GM10266 (cell line): Measurements from ENCODE around the gene MRPL24.

Experiments
- DNase-seq: peaks from one replicate; pipeline ENCODE4 v3.0.0; 2012; ENCODE audit errors: extremely low spot score
- CTCF ChIP-seq: IDR thresholded peaks from 2 replicates; pipeline ENCODE4 v1.5.1; 2012; ENCODE audit warnings: mild to moderate bottlenecking, low read depth; ENCODE audit not compliant: control insufficient read depth, insufficient read depth; ENCODE audit errors: missing control alignments

MRPL24 gene

DNA sequence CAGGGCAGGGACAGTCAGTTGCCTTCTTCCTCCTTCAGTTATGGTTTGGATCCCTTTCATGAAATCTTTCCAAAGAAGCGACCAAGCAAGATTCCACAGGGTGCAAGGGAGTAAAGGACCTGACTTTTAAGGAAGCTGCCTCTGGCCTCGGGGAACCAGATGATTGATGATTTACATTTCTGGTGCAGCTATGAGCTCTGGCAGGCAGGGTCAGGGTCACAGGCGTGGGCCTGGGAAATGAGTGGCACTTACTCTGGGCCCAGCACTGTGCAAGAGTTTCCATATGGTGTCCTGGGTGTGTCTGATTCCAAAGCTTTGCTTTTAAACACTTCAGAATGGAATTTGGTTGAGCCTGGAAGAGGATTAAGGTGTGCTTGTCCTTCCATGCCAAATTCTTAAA lies 28.3 kb downstream of the MRPL24 start:
- no peak for TF ChIP-seq CTCF
- DNase-seq: no peak

GRCh38 chr1:156711011-156711817 lies 29.7 kb downstream of the MRPL24 start:
- no peak for DNase-seq
- no peak for TF ChIP-seq CTCF

DNA sequence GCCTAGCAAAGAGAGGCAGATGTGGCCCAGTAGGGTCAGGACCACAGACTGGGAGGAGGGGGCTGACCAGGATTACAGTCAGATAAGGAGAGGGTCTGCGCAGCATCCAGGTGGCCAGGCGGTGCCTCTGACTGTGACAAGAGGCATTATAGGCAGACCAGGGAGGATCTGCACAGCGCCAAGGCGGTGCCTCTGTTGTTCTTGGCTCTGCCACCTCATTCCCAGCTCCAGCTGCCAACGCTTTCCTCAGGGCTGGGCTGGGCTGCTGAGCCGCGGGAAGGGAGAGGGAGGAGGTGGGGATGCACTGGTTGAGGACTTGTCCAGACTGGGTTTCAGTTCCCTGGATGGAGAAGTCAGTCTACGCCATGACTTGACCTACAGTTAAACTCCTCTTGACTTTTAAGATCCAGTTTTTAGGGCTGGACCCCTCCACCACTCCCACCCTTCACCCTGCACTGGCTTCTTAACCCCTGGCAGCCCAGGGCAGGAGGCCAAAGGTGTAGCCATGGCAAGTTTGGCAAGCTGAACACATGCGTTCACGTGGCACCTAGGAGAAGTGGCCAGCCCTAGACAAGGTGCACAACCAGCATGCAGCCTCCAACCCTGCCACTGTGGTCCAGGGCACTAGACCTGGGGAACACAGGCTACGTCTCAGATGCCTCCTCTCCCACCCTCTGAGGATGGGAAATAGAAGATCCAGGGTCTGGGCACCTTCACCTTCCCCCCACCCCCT lies 31.0 kb downstream of the MRPL24 start:
- TF ChIP-seq CTCF: no peak

DNA sequence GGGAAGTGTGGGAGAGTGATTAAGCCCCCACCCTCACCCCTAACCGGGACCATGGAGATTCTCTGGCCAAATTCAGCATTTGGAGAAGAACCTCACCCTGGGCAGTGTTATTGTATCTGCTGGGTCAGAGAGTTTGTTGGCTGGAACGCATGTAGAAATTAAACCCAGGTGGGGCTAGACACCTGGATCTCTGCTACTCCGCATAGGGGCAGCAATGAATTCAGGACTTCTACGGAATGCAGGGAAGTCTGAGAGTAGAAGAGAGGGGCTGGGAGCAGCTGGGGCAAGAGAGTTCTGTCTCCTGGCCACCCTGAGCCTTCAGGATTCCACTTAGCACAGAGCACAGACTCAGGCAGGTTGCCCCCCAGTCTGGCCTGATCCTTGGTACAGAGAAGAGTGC lies 31.9 kb downstream of the MRPL24 start:
- no peak for TF ChIP-seq CTCF
- DNase-seq: no peak

More for the DNA sequence above, 31.0 kb downstream of the MRPL24 start:
- no peak for DNase-seq

- TF ChIP-seq CTCF: no peak
- DNase-seq: no peak
These were observed 32.6 kb downstream of the MRPL24 start for GRCh38 chr1:156708218-156708661.

GRCh38 chr1:156707417-156708217 lies 33.3 kb downstream of the MRPL24 start:
- DNase-seq: no peak
- TF ChIP-seq CTCF: no peak
